MM.1S (cell line): Measurements from ENCODE around the gene IFT27.

Experiments used
- DNase-seq: peaks from one replicate; pipeline ENCODE4 v3.0.0-alpha.2; 2015
- H2AFZ ChIP-seq: fragments of 300-600 bp; sonication (generic); 2 replicates; pipeline ENCODE4 v1.6.0; 2016; ENCODE audit warnings: antibody characterized with exemption, low read length
- H3F3A ChIP-seq: fragments of 300-600 bp; sonication (generic); 2 replicates; pipeline ENCODE4 v1.6.1; 2016; ENCODE audit warnings: mild to moderate bottlenecking, antibody characterized with exemption, low read length, moderate library complexity, mixed read lengths; ENCODE audit not compliant: insufficient read depth
- H3K27ac ChIP-seq: fragments of 300-600 bp; sonication (generic); 2 replicates; pipeline ENCODE4 v1.5.1; 2016; ENCODE audit warnings: mild to moderate bottlenecking, low read length
- H3K27me3 ChIP-seq: fragments of 300-600 bp; sonication (generic); replicated peaks from 2 replicates; pipeline ENCODE4 v1.6.0; 2016; ENCODE audit warnings: low read length; ENCODE audit not compliant: insufficient read depth
- H3K36me3 ChIP-seq: fragments of 300-600 bp; sonication (generic); replicated peaks from 2 replicates; pipeline ENCODE4 v1.6.1; 2016; ENCODE audit warnings: mild to moderate bottlenecking, low read length, mixed read lengths; ENCODE audit not compliant: insufficient read depth
- H3K4me1 ChIP-seq: fragments of 300-600 bp; sonication (generic); 2 replicates; pipeline ENCODE4 v1.6.1; 2016; ENCODE audit warnings: low read length, mixed read lengths
- H3K4me2 ChIP-seq: fragments of 300-600 bp; sonication (generic); 2 replicates; pipeline ENCODE4 v1.6.0; 2016; ENCODE audit warnings: low read depth, low read length
- H3K4me3 ChIP-seq: fragments of 300-600 bp; sonication (generic); 2 replicates; pipeline ENCODE4 v1.5.1; 2016; ENCODE audit warnings: low read length, mixed read lengths
- H3K79me2 ChIP-seq: fragments of 300-600 bp; sonication (generic); 2 replicates; pipeline ENCODE4 v1.6.1; 2016; ENCODE audit warnings: mixed run types, low read length, mixed read lengths
- H3K9ac ChIP-seq: fragments of 300-600 bp; sonication (generic); 2 replicates; pipeline ENCODE4 v1.6.1; 2016; ENCODE audit warnings: low read length, mixed read lengths
- H3K9me2 ChIP-seq: fragments of 300-600 bp; sonication (generic); replicated peaks from 2 replicates; pipeline ENCODE4 v1.6.1; 2016; ENCODE audit warnings: mild to moderate bottlenecking, low read length, mixed read lengths; ENCODE audit not compliant: insufficient read depth
- H3K9me3 ChIP-seq: fragments of 300-600 bp; sonication (generic); replicated peaks from 2 replicates; pipeline ENCODE4 v1.6.1; 2016; ENCODE audit warnings: mild to moderate bottlenecking, low read length, mixed read lengths; ENCODE audit not compliant: insufficient read depth
- H4K20me1 ChIP-seq: fragments of 300-600 bp; sonication (generic); 2 replicates; pipeline ENCODE4 v1.6.1; 2016; ENCODE audit warnings: mild to moderate bottlenecking, low read length, moderate library complexity, mixed read lengths; ENCODE audit not compliant: insufficient read depth
- EZH2 ChIP-seq: fragments of 300-600 bp; sonication (generic); optimal IDR thresholded peaks from 2 replicates; pipeline ENCODE3; 2017; ENCODE audit warnings: low read depth, mild to moderate bottlenecking, antibody characterized with exemption, low read length, mixed read lengths
- EZH2phosphoT487 ChIP-seq: fragments of 300-600 bp; sonication (generic); IDR thresholded peaks from 2 replicates; pipeline ENCODE4 v1.6.1; 2018; ENCODE audit warnings: antibody characterized with exemption, low read length
- TF ChIP-seq, protein P1 (sequence below): fragments of 300-600 bp; sonication (generic); IDR thresholded peaks from 2 replicates; pipeline ENCODE4 v1.5.1; 2016; ENCODE audit warnings: antibody characterized with exemption, low read length, mixed read lengths

Gene IFT27

DNA sequence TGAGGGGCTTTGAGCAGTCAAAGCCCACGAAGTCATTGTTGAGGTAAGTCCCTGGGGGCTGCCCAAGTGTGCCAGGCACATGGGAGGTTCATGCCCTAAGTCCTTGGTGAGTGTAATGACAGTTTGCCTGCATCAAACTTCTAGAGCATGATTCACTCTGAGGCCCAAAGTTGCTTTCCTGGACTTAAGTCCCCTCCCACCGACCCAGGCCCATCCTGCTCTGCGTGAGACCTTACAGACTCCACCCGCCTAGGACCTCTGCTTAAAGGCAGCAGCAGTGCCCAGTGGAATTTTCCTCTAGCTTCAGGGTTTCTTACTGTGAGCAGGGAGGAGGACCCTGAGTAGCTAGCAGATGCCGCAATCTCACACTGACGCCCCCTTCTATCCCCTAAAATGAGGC lies 46.7 kb upstream of the IFT27 start:
- no peak for DNase-seq
- Histone ChIP-seq H3K4me3 (no peak overlapping the region), H3K27me3 (peaks cover 35% of the 10 kb centered on the region), H3K9me3 (no peaks in the 10 kb centered on the region), H3K9ac (no peak overlapping the region), H3K4me2 (no peak overlapping the region), H3K36me3 (no peaks in the 10 kb centered on the region), H3K27ac (no peak overlapping the region), H3F3A (no peaks in the 10 kb centered on the region), H4K20me1 (no peaks in the 10 kb centered on the region), H3K4me1 (no peaks in the 10 kb centered on the region), H3K79me2 (no peaks in the 10 kb centered on the region), H3K9me2 (no peaks in the 10 kb centered on the region), H2AFZ (no peak overlapping the region)
- no peak for TF ChIP-seq EZH2phosphoT487
- TF ChIP-seq EZH2: no peak
- TF ChIP-seq, protein P1, sequence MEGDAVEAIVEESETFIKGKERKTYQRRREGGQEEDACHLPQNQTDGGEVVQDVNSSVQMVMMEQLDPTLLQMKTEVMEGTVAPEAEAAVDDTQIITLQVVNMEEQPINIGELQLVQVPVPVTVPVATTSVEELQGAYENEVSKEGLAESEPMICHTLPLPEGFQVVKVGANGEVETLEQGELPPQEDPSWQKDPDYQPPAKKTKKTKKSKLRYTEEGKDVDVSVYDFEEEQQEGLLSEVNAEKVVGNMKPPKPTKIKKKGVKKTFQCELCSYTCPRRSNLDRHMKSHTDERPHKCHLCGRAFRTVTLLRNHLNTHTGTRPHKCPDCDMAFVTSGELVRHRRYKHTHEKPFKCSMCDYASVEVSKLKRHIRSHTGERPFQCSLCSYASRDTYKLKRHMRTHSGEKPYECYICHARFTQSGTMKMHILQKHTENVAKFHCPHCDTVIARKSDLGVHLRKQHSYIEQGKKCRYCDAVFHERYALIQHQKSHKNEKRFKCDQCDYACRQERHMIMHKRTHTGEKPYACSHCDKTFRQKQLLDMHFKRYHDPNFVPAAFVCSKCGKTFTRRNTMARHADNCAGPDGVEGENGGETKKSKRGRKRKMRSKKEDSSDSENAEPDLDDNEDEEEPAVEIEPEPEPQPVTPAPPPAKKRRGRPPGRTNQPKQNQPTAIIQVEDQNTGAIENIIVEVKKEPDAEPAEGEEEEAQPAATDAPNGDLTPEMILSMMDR: no peak

DNA sequence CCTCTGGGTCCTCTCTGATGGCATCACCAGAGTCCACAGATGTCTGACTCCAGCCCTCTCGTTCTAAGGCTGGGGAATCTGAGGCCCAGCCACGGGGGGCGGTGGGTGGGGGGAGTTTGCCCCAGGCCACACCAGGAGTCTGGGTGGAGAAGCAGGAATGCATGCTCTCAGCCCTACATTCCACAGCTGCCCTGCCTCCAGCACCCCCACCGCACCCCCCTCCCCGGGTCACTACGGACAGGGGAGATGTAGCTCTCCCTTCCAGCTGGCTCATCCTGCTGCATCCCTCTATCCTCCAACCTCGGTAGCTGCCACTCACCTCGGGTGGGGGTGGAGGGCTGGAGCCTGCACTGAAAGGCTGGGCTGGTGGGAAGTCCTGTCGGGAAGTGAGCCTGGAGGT lies 43.2 kb upstream of the IFT27 start:
- H3K4me1 ChIP-seq: no peaks in the 10 kb centered on the region
- H3K27ac ChIP-seq: no peak overlapping the region
- H3K4me3 ChIP-seq: no peak overlapping the region
- H3K4me2 ChIP-seq: no peak overlapping the region
- no peaks in the 10 kb centered on the region for H3K9me3 ChIP-seq
- no peaks in the 10 kb centered on the region for H3F3A ChIP-seq
- H3K36me3 ChIP-seq: no peaks in the 10 kb centered on the region
- DNase-seq: no peak
- peaks cover 63% of the 10 kb centered on the region for H3K27me3 ChIP-seq
- H2AFZ ChIP-seq: no peak overlapping the region
- no peaks in the 10 kb centered on the region for H4K20me1 ChIP-seq
- no peaks in the 10 kb centered on the region for H3K9me2 ChIP-seq
- no peaks in the 10 kb centered on the region for H3K79me2 ChIP-seq
- TF ChIP-seq EZH2phosphoT487: no peak
- no peak for TF ChIP-seq EZH2
- TF ChIP-seq, protein P1: no peak
- H3K9ac ChIP-seq: no peak overlapping the region

DNA sequence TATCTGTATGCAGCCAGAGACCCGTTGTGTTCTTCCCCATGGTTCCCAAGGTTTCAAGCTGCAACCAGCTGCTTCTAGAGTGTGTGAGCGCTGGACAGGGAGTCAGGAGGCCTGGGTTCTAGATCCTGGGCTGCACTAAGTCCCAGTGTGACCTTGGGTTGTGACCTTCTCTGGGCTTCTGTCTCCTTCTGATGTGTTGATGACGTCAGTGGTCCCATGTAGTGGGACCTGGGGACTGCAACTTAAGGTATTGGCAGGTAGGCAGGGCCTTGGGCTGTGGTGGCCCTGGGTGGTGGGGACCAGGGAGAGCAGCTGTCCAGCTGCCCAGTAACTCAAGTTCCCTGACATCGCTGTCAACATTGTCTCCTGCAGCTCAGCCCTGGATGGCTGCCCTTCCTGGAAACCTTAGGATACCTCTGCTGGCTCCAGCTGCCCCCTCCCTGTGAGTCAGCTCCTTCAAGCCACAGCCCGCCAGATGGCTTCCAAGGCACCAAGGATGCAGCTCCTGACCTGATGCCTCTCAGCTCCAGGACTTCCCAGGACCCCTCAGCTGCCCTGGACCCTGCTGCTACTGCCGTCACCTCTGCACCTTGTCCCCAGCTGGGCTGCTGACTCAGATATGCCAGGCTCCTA lies 42.2 kb upstream of the IFT27 start:
- Histone ChIP-seq H4K20me1 (no peaks in the 10 kb centered on the region), H2AFZ (no peak overlapping the region), H3K9me2 (no peaks in the 10 kb centered on the region), H3K27ac (no peak overlapping the region), H3F3A (no peaks in the 10 kb centered on the region), H3K79me2 (no peaks in the 10 kb centered on the region), H3K4me1 (no peaks in the 10 kb centered on the region), H3K27me3 (peaks cover 67% of the 10 kb centered on the region), H3K4me2 (no peak overlapping the region), H3K4me3 (no peak overlapping the region), H3K9me3 (no peaks in the 10 kb centered on the region), H3K36me3 (no peaks in the 10 kb centered on the region), H3K9ac (no peak overlapping the region)
- DNase-seq: no peak
- TF ChIP-seq, protein P1: no peak
- TF ChIP-seq EZH2 (no peak), EZH2phosphoT487 (no peak)
